ENCODE results near the gene TRIM43B. TPM values are rescaled to one million over a fixed set of nuclear protein-coding genes. Genes with fewer than 3 reads are reported as not detected.
"Not testable (repeated sequence)": the region's sequence is repeated elsewhere in the genome, so short reads cannot be mapped to it uniquely, and the experiment has no call there.

The TRIM43B gene
- total RNA-seq, 1 donor from 2014 or later = not detected

DNA sequence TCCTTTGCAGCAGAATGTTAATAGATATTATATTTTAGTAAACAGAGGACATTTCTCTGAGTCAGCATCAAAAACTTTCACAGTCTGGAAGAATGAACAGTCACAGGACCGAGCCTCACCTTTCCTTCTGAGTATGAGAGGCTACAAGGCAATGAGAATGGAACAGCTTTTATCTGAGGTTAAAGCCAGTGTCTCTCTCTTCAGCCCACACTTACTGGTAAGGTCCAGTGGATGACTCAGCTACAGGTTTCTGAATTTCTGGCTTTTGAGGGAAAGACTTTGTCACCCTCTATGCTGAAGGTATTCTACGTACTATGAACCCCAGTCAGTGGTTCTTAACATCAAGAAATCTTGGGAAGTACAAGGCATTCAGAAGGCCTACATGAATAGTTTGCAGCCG, 9.5 kb downstream of the TRIM43B start:
- H3K4me3 Mint-ChIP-seq (ENCODE audit: low read depth); H3K4me1 Mint-ChIP-seq (ENCODE audit: low read depth); DNase-seq (ENCODE audit: low spot score); intact Hi-C loops (cut with micrococcal nuclease); H3K36me3 Mint-ChIP-seq (ENCODE audit: low read depth); H3K27me3 Mint-ChIP-seq (ENCODE audit: low read depth); H3K9me3 Mint-ChIP-seq; H3K27ac Mint-ChIP-seq: not testable (repeated sequence)

GRCh38 chr2:95467984-95468383, 16.6 kb downstream of the TRIM43B start:
- H3K36me3 Mint-ChIP-seq (ENCODE audit: low read depth); intact Hi-C loops (cut with micrococcal nuclease); H3K4me1 Mint-ChIP-seq (ENCODE audit: low read depth); H3K4me3 Mint-ChIP-seq (ENCODE audit: low read depth); DNase-seq (ENCODE audit: low spot score); H3K27me3 Mint-ChIP-seq (ENCODE audit: low read depth); H3K27ac Mint-ChIP-seq; H3K9me3 Mint-ChIP-seq: not testable (repeated sequence)

- intact Hi-C loops (cut with micrococcal nuclease); H3K27ac Mint-ChIP-seq; H3K4me3 Mint-ChIP-seq (ENCODE audit: low read depth); H3K27me3 Mint-ChIP-seq (ENCODE audit: low read depth); H3K9me3 Mint-ChIP-seq; H3K36me3 Mint-ChIP-seq (ENCODE audit: low read depth); H3K4me1 Mint-ChIP-seq (ENCODE audit: low read depth); DNase-seq (ENCODE audit: low spot score): not testable (repeated sequence)
Measured at GRCh38 chr2:95466572-95466971, 18.0 kb downstream of the TRIM43B start.

DNA sequence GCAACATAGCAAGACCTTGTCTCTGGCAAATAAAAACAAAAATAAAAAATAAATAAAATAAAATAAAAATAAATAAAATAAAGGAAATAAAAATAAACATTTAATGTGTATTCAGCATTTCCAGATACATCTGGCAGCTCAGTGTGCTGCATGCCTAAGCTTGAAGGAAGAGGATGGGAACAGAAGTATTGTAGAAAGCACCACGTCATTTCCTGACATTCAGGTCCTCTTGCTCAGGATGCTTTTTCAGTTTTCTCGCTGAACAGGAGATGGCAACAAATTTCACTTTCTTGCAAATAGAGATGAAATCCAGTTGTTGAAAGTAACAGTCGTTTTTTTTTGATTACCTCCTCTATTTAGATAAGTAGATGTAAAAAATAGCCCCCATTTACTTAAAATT, 21.3 kb downstream of the TRIM43B start:
- H3K4me1 Mint-ChIP-seq (ENCODE audit: low read depth); H3K36me3 Mint-ChIP-seq (ENCODE audit: low read depth); DNase-seq (ENCODE audit: low spot score); H3K27me3 Mint-ChIP-seq (ENCODE audit: low read depth); H3K4me3 Mint-ChIP-seq (ENCODE audit: low read depth); H3K27ac Mint-ChIP-seq; intact Hi-C loops (cut with micrococcal nuclease); H3K9me3 Mint-ChIP-seq: not testable (repeated sequence)

DNA sequence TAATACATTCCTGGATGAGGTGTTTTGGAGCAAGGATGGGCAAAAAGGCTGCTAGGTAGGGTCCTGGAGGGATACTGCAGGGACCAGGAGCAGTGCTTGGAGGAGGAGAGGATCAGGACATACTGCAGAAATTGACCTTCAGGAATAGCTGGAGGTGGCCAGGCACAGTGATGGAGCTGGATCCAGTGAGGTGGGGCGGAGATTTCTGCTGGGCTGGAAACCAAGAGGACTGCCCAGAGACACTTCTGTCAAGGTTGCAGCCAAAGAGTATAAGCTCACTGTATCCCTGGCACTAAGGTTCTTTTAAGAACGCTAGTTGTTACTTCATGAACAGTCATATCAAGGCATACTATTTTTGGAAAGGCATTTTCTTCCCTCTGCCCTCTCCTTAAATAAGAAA, 39.2 kb downstream of the TRIM43B start:
- H3K36me3 Mint-ChIP-seq (ENCODE audit: low read depth); H3K4me3 Mint-ChIP-seq (ENCODE audit: low read depth); H3K9me3 Mint-ChIP-seq; H3K27me3 Mint-ChIP-seq (ENCODE audit: low read depth); DNase-seq (ENCODE audit: low spot score); H3K4me1 Mint-ChIP-seq (ENCODE audit: low read depth); H3K27ac Mint-ChIP-seq; intact Hi-C loops (cut with micrococcal nuclease): not testable (repeated sequence)

DNA sequence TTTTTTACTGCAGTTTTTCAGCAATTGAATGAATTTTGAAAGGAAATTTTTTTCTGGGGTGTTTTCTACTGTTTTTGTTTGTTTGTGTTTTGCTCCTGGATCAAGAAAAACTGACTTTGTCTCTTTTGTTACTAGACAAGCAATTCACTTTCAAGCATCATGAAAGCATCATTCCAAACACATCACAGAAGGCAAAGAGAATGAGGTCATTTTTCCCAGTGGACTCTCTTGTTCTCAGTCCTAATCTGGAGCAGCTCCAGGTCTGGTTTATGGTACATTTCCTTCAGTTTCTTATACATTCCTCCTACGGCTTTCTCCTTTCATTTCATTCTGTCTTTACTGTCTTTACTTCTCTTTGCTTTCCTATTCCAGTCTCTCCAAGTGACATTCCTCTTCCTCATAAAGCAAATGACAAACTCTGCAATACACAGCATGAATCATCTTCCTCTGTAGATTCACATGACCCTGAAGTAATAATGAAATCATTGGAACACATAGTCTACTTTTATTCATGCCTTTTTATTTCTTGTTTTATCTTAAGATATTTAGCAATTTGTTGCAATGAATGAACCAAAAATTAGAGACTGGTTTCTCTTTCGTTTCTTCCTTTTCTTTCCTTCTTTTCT, 42.0 kb downstream of the TRIM43B start:
- H3K9me3 Mint-ChIP-seq; H3K4me1 Mint-ChIP-seq (ENCODE audit: low read depth); H3K27me3 Mint-ChIP-seq (ENCODE audit: low read depth); intact Hi-C loops (cut with micrococcal nuclease); DNase-seq (ENCODE audit: low spot score); H3K27ac Mint-ChIP-seq; H3K4me3 Mint-ChIP-seq (ENCODE audit: low read depth); H3K36me3 Mint-ChIP-seq (ENCODE audit: low read depth): not testable (repeated sequence)

- H3K4me3 Mint-ChIP-seq (ENCODE audit: low read depth); H3K9me3 Mint-ChIP-seq; H3K4me1 Mint-ChIP-seq (ENCODE audit: low read depth); DNase-seq (ENCODE audit: low spot score); intact Hi-C loops (cut with micrococcal nuclease); H3K36me3 Mint-ChIP-seq (ENCODE audit: low read depth); H3K27ac Mint-ChIP-seq; H3K27me3 Mint-ChIP-seq (ENCODE audit: low read depth): not testable (repeated sequence)
Measured at GRCh38 chr2:95435872-95436209, 48.7 kb downstream of the TRIM43B start.

DNA sequence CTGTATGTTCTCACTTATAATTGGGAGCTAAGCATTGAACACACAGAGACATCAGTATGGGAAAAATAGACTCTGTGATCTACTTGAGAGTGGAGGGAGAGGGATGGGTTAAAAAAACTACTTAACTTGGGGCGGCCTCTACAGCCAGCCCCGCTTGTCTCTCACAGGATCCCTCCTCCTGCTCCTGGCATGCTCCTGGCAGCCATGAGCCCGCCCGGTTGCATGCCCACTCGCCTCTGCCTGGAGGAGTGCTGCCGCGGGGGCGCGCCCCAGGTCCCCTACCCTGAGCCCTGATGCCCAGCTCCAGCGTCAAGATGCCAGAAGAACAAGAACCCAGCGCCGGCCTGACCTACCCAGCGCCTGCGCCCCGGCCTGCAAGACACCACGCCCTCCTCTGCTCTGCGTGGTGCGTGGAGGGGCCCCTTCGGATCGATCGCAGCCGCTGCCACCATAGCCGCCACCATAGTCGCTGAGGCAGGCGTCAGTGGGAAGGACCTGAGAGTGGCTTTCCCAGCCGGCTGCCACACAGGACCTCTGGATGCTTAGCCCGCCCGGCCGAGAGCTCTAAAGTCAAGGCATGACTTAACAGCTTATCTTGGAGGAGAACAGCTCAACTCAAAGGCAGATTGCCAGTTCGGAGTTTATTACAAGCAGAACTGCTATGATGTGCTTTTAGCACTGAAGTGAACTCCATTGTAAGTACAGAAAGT, 49.2 kb downstream of the TRIM43B start:
- DNase-seq (ENCODE audit: low spot score); intact Hi-C loops (cut with micrococcal nuclease); H3K4me3 Mint-ChIP-seq (ENCODE audit: low read depth); H3K36me3 Mint-ChIP-seq (ENCODE audit: low read depth); H3K9me3 Mint-ChIP-seq; H3K27me3 Mint-ChIP-seq (ENCODE audit: low read depth); H3K27ac Mint-ChIP-seq; H3K4me1 Mint-ChIP-seq (ENCODE audit: low read depth): not testable (repeated sequence)

DNA sequence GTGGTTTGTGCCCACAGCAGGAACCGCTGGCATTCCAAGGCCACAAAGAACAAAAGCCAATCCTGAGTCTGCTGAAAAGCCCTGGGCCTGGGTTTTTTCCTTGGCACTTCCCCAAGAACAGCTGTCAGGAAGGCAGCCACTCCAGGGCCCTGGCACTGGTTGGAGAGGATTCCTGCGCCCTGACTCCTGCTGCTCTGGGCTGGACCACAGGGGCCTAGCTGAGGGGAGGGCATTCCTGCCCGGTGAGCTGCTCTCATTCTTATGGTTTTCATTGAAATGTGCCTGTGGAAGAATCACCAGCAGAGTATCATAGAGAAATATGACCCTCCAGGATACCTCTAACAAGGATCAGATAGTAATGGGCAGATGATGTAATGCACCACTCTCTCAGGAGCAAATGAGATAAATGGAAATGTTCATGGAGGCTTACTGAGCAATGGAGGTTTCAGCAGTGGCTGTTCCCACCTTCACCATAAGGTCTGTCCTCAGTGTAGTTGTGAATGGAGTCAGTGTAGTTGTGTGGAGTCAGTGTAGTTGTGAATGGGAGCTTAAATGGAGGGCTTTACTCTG, 50.0 kb downstream of the TRIM43B start:
- H3K27me3 Mint-ChIP-seq (ENCODE audit: low read depth); H3K36me3 Mint-ChIP-seq (ENCODE audit: low read depth); H3K4me1 Mint-ChIP-seq (ENCODE audit: low read depth); intact Hi-C loops (cut with micrococcal nuclease); H3K27ac Mint-ChIP-seq; H3K9me3 Mint-ChIP-seq; DNase-seq (ENCODE audit: low spot score); H3K4me3 Mint-ChIP-seq (ENCODE audit: low read depth): not testable (repeated sequence)

DNA sequence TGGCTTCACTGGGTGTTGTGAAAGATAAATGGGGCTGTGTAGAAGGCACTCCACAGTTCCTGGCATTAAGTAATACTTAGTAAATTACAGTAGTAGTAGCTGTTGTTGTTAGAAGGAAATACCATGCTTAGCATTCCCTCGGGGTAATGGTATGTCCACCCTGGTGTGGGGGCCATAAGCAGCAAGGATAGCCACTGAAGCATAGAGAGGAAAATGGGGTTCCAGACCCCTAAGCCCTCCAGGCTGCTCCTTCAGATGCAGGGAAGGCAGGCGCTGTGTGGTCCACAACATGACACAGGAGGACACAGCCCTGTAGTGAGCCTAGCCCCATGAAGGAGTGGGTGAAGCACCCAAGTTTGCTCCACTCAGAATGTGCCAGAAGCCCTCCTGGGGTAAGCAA, 50.6 kb downstream of the TRIM43B start:
- H3K4me3 Mint-ChIP-seq (ENCODE audit: low read depth); H3K4me1 Mint-ChIP-seq (ENCODE audit: low read depth); H3K27ac Mint-ChIP-seq; H3K27me3 Mint-ChIP-seq (ENCODE audit: low read depth); DNase-seq (ENCODE audit: low spot score); intact Hi-C loops (cut with micrococcal nuclease); H3K9me3 Mint-ChIP-seq; H3K36me3 Mint-ChIP-seq (ENCODE audit: low read depth): not testable (repeated sequence)

GRCh38 chr2:95433373-95433772, 51.2 kb downstream of the TRIM43B start:
- H3K4me1 Mint-ChIP-seq (ENCODE audit: low read depth); DNase-seq (ENCODE audit: low spot score); H3K36me3 Mint-ChIP-seq (ENCODE audit: low read depth); H3K9me3 Mint-ChIP-seq; H3K27ac Mint-ChIP-seq; H3K27me3 Mint-ChIP-seq (ENCODE audit: low read depth); intact Hi-C loops (cut with micrococcal nuclease); H3K4me3 Mint-ChIP-seq (ENCODE audit: low read depth): not testable (repeated sequence)

- H3K4me1 Mint-ChIP-seq (ENCODE audit: low read depth); DNase-seq (ENCODE audit: low spot score); H3K9me3 Mint-ChIP-seq; H3K4me3 Mint-ChIP-seq (ENCODE audit: low read depth); H3K27ac Mint-ChIP-seq; H3K36me3 Mint-ChIP-seq (ENCODE audit: low read depth); intact Hi-C loops (cut with micrococcal nuclease); H3K27me3 Mint-ChIP-seq (ENCODE audit: low read depth): not testable (repeated sequence)
Measured at GRCh38 chr2:95429748-95430467, 54.6 kb downstream of the TRIM43B start.

- intact Hi-C loops (cut with micrococcal nuclease); H3K27ac Mint-ChIP-seq; H3K4me1 Mint-ChIP-seq (ENCODE audit: low read depth); H3K9me3 Mint-ChIP-seq; H3K27me3 Mint-ChIP-seq (ENCODE audit: low read depth); DNase-seq (ENCODE audit: low spot score); H3K4me3 Mint-ChIP-seq (ENCODE audit: low read depth); H3K36me3 Mint-ChIP-seq (ENCODE audit: low read depth): not testable (repeated sequence)
Measured at GRCh38 chr2:95427196-95427867, 57.2 kb downstream of the TRIM43B start.
